H1 (cell line): ENCODE measurements around the gene LCE5A. TPM values are rescaled to one million over a fixed set of nuclear protein-coding genes. Genes with fewer than 3 reads are reported as not detected.
"Not testable (repeated sequence)": the region's sequence is repeated elsewhere in the genome, so short reads cannot be mapped to it uniquely, and the experiment has no call there.

ENCODE experiments used
- CTCF ChIA-PET: fragments of 300-600 bp; sonication (Branson Sonifier 250); formaldehyde crosslinking; loops from one replicate; lab custom pipeline; 2021; ENCODE audit not compliant: partially characterized antibody; lab: Charles Lee
- POLR2A ChIA-PET: fragments of 300-600 bp; sonication (Branson Sonifier 250); formaldehyde crosslinking; loops from one replicate; lab custom pipeline; 2021; ENCODE audit warnings: inconsistent platforms; ENCODE audit not compliant: partially characterized antibody; lab: Charles Lee
- DNase-seq, 2 experiments: peaks; one replicate each; pipeline versions ENCODE4 v3.0.0 to v3.0.0-alpha.2; 2010 to 2022; ENCODE audit warnings: low spot score in 2 of 2, low read depth in 1 of 2, mixed read lengths in 1 of 2
- FAIRE-seq: peaks from 2 replicates; lab custom pipeline; 2011; peaks lifted over from hg19 to GRCh38; lab: Jason Lieb, UNC
- H2AFZ ChIP-seq: 2 replicates; pipeline ENCODE4 v1.8.1; 2012; ENCODE audit warnings: low read length, inconsistent platforms
- H2AK5ac ChIP-seq: 2 replicates; pipeline ENCODE4 v1.6.1; 2013; ENCODE audit warnings: low read depth, low read length
- H2BK120ac ChIP-seq: replicated peaks from 2 replicates; pipeline ENCODE3; 2013; ENCODE audit warnings: low read depth, low read length, inconsistent platforms
- H2BK12ac ChIP-seq: 2 replicates; pipeline ENCODE4 v1.6.1; 2013; ENCODE audit warnings: low read depth, low read length
- H2BK15ac ChIP-seq: 2 replicates; pipeline ENCODE4 v1.6.1; 2013; ENCODE audit warnings: low read length
- H2BK20ac ChIP-seq: 2 replicates; pipeline ENCODE4 v1.6.1; 2013; ENCODE audit warnings: low read length
- H2BK5ac ChIP-seq: 2 replicates; pipeline ENCODE4 v1.6.1; 2013; ENCODE audit warnings: low read depth, low read length
- H3K14ac ChIP-seq: 2 replicates; pipeline ENCODE4 v1.6.1; 2013; ENCODE audit warnings: inconsistent platforms; ENCODE audit not compliant: insufficient read length
- H3K18ac ChIP-seq: 2 replicates; pipeline ENCODE4 v1.6.1; 2013; ENCODE audit warnings: low read length; ENCODE audit errors: extremely low read depth
- H3K23ac ChIP-seq: 2 replicates; pipeline ENCODE4 v1.6.1; 2013; ENCODE audit warnings: inconsistent platforms; ENCODE audit not compliant: insufficient read length
- H3K23me2 ChIP-seq: 2 replicates; pipeline ENCODE4 v1.6.1; 2013; ENCODE audit warnings: low read depth, low read length
- H3K27ac ChIP-seq: 2 replicates; pipeline ENCODE4 v1.6.1; 2011; ENCODE audit warnings: low read depth, low read length, inconsistent platforms
- H3K27me3 ChIP-seq, 4 experiments: replicated peaks in 1 of 4; 1 replicate in 1 of 4; 2 replicates in 3 of 4; pipeline versions ENCODE4 v1.6.1 to v1.8.1; 2011 to 2013; ENCODE audit warnings: low read length in 3 of 4, mild to moderate bottlenecking in 3 of 4, inconsistent platforms in 2 of 4, mixed read lengths in 2 of 4, moderate library complexity in 1 of 4; ENCODE audit not compliant: control insufficient read depth in 3 of 4, insufficient read depth in 3 of 4; ENCODE audit errors: extremely low read depth in 1 of 4
- H3K36me3 ChIP-seq, 4 experiments: 2 replicates each; pipeline versions ENCODE4 v1.6.1 to v1.8.1; 2011 to 2013; ENCODE audit warnings: mild to moderate bottlenecking in 4 of 4, low read length in 3 of 4, moderate library complexity in 2 of 4, control low read depth in 1 of 4, inconsistent platforms in 1 of 4; ENCODE audit not compliant: insufficient read depth in 4 of 4, control insufficient read depth in 2 of 4
- H3K4ac ChIP-seq: replicated peaks from 2 replicates; pipeline ENCODE3; 2013; ENCODE audit warnings: low read length, low read depth, mixed read lengths, inconsistent platforms; ENCODE audit not compliant: insufficient read length
- H3K4me1 ChIP-seq, 4 experiments: replicated peaks in 1 of 4; 1 replicate in 1 of 4; 2 replicates in 3 of 4; pipeline versions ENCODE4 v1.6.1 to v1.8.1; 2011 to 2013; ENCODE audit warnings: low read length in 3 of 4, inconsistent platforms in 2 of 4, mixed read lengths in 1 of 4; ENCODE audit not compliant: insufficient read depth in 4 of 4, control insufficient read depth in 3 of 4
- H3K4me2 ChIP-seq, 2 experiments: 2 replicates each; pipeline versions ENCODE4 v1.6.1 to v1.8.1; 2011 to 2013; ENCODE audit warnings: low read depth in 2 of 2, low read length in 2 of 2, control low read depth in 1 of 2, inconsistent platforms in 1 of 2, mild to moderate bottlenecking in 1 of 2; ENCODE audit not compliant: insufficient read depth in 1 of 2
- H3K4me3 ChIP-seq, 4 experiments: fragments of 200-600, 300-600 bp in 1 of 4; sonication (generic), shearing (Covaris generic), sonication (Bioruptor Twin) in 1 of 4; 2 replicates each; pipeline versions ENCODE4 v1.5.1 to v1.8.1; 2011 to 2016; ENCODE audit warnings: low read length in 4 of 4, low read depth in 3 of 4, control low read depth in 2 of 4, inconsistent platforms in 2 of 4, mild to moderate bottlenecking in 2 of 4, mixed read lengths in 1 of 4, moderate library complexity in 1 of 4; ENCODE audit not compliant: insufficient read depth in 2 of 4; ENCODE audit errors: extremely low read depth in 1 of 4
- H3K56ac ChIP-seq: replicated peaks from 2 replicates; pipeline ENCODE3; 2013; ENCODE audit warnings: low read depth, mild to moderate bottlenecking, mixed read lengths, low read length, inconsistent platforms; ENCODE audit not compliant: insufficient read length
- H3K79me1 ChIP-seq: 2 replicates; pipeline ENCODE4 v1.6.1; 2013; ENCODE audit warnings: low read depth, low read length, control low read depth
- H3K79me2 ChIP-seq, 2 experiments: 2 replicates each; pipeline versions ENCODE4 v1.6.1 to v1.8.1; 2012 to 2013; ENCODE audit warnings: low read length in 2 of 2, mild to moderate bottlenecking in 2 of 2, inconsistent platforms in 1 of 2; ENCODE audit not compliant: insufficient read depth in 2 of 2, control insufficient read depth in 1 of 2
- H3K9ac ChIP-seq, 4 experiments: replicated peaks in 1 of 4; 1 replicate in 1 of 4; 2 replicates in 3 of 4; pipeline versions ENCODE4 v1.6.1 to v1.8.1; 2011 to 2013; ENCODE audit warnings: low read depth in 3 of 4, low read length in 3 of 4, control low read depth in 2 of 4, mild to moderate bottlenecking in 2 of 4, moderate library complexity in 2 of 4, inconsistent platforms in 1 of 4; ENCODE audit errors: extremely low read depth in 1 of 4
- H3K9me3 ChIP-seq, 2 experiments: 2 replicates each; pipeline versions ENCODE4 v1.6.1 to v1.8.1; 2012 to 2013; ENCODE audit warnings: mild to moderate bottlenecking in 2 of 2, moderate library complexity in 2 of 2, control low read depth in 1 of 2, inconsistent platforms in 1 of 2, low read depth in 1 of 2, low read length in 1 of 2, mixed read lengths in 1 of 2; ENCODE audit not compliant: insufficient read depth in 2 of 2
- H4K20me1 ChIP-seq, 2 experiments: replicated peaks in 1 of 2; 2 replicates each; pipeline versions ENCODE3 to v1.8.1; 2011 to 2013; ENCODE audit warnings: inconsistent platforms in 2 of 2, low read length in 2 of 2, mild to moderate bottlenecking in 1 of 2; ENCODE audit not compliant: insufficient read depth in 2 of 2, control insufficient read depth in 1 of 2
- H4K5ac ChIP-seq: 2 replicates; pipeline ENCODE4 v1.6.1; 2013; ENCODE audit warnings: low read length, low read depth, mixed read lengths, inconsistent platforms; ENCODE audit not compliant: insufficient read length
- H4K8ac ChIP-seq: 2 replicates; pipeline ENCODE4 v1.8.0; 2013; ENCODE audit warnings: mild to moderate bottlenecking, moderate library complexity, low read length, inconsistent platforms; ENCODE audit not compliant: insufficient read depth; ENCODE audit errors: extremely low read depth
- H4K91ac ChIP-seq: replicated peaks from 2 replicates; pipeline ENCODE3; 2013; ENCODE audit warnings: low read length, mixed read lengths, inconsistent platforms; ENCODE audit not compliant: insufficient read length
- WGBS, 2 experiments: shearing (Covaris generic) in 1 of 2; methylation state at CpG; one replicate each; pipeline versions ENCODE4 v1.1.6 to v1.1.7; 2013 to 2015; ENCODE audit warnings: low lambda C conversion rate in 2 of 2, mixed read lengths in 2 of 2, inconsistent platforms in 1 of 2, low coverage in 1 of 2, missing lambda C conversion rate in 1 of 2; ENCODE audit not compliant: insufficient replicate concordance in 2 of 2, insufficient coverage in 1 of 2, insufficient read length in 1 of 2; ENCODE audit errors: extremely low coverage in 1 of 2, missing lambda C conversion rate in 1 of 2; 5-methylcytosine and 5-hydroxymethylcytosine counted together
- polyA plus RNA-seq, 7 experiments: library from polyadenylated mRNA; depleted of rRNA in 3 of 7; stranded (reverse) in 5 of 7; unstranded in 2 of 7; fragments of >200 nt in 5 of 7; fragments of 200-250 nt in 2 of 7; gene quantifications; 1 replicate in 5 of 7; 2 replicates in 1 of 7; 4 replicates in 1 of 7; pipeline versions ENCODE4 v1.2.1 to v1.2.3, GENCODE V29; 2011 to 2013; ENCODE audit warnings: missing spikeins in 2 of 7, mixed read lengths in 2 of 7
- total RNA-seq: library from RNA; stranded (reverse); fragmentation: NEBNext Ultra II Directional; extraction: Animal tissue kit (Norgen Biotek cat#: 25700); gene quantifications from 2 replicates; pipeline ENCODE4 v1.2.1, GENCODE V29; 2021

LCE5A gene
- total and polyA plus RNA-seq, 2 of the 8 experiments (the other 6 are each of a cell fraction or from before 2014, with no cell fraction given): not detected

DNA sequence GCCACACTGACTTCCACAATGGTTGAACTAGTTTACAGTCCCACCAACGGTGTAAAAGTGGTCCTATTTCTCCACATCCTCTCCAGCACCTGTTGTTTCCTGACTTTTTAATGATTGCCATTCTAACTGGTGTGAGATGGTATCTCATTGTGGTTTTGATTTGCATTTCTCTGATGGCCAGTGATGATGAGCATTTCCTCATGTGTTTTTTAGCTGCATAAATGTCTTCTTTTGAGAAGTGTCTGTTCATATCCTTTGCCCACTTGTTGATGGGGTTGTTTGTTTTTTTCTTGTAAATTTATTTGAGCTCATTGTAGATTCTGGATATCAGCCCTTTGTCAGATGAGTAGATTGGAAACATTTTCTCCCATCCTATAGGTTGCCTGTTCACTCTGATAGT lies 37.8 kb downstream of the LCE5A start:
- H2BK5ac ChIP-seq, H3K14ac ChIP-seq, H4K5ac ChIP-seq, H2AK5ac ChIP-seq, H4K91ac ChIP-seq, H2BK12ac ChIP-seq, H3K27me3 ChIP-seq, H3K79me2 ChIP-seq, H3K18ac ChIP-seq, H3K23ac ChIP-seq, H2BK120ac ChIP-seq, POLR2A ChIA-PET, H3K4me3 ChIP-seq, FAIRE-seq, H2BK15ac ChIP-seq, H3K4me1 ChIP-seq, H3K9ac ChIP-seq, DNase-seq, CTCF ChIA-PET, H3K79me1 ChIP-seq, H2AFZ ChIP-seq, H3K4ac ChIP-seq, H3K4me2 ChIP-seq, H4K20me1 ChIP-seq, H3K36me3 ChIP-seq, H3K27ac ChIP-seq, H2BK20ac ChIP-seq, H4K8ac ChIP-seq, H3K56ac ChIP-seq, H3K23me2 ChIP-seq: not testable (repeated sequence)
- H3K9me3 ChIP-seq: peaks cover 31 to 38% of the 10 kb centered on the region in 2 experiments
- WGBS, 2 experiments: no CpG with 5 or more reads among the region's 1 CpG

Other genes starting within 250 kb of the LCE5A start
- gene FLG, start 185.6 kb upstream of the LCE5A start, total RNA-seq: not detected in 2 replicates
- gene FLG, start 185.6 kb upstream of the LCE5A start, polyA plus RNA-seq (2011; rRNA removed): not detected in 2 replicates
- gene FLG2, start 150.8 kb upstream of the LCE5A start, total RNA-seq: not detected in 2 replicates
- gene FLG2, start 150.8 kb upstream of the LCE5A start, polyA plus RNA-seq (2011; rRNA removed): not detected in 2 replicates
- not detected in 2 replicates for gene CRNN, start 96.5 kb upstream of the LCE5A start, total RNA-seq
- not detected in 2 replicates for gene CRNN, start 96.5 kb upstream of the LCE5A start, polyA plus RNA-seq (2011; rRNA removed)
- gene CRCT1, start 3.7 kb downstream of the LCE5A start, total RNA-seq: not detected in 2 replicates
- not detected in 2 replicates for gene CRCT1, start 3.7 kb downstream of the LCE5A start, polyA plus RNA-seq (2011; rRNA removed)
- gene LCE3E, start 56.0 kb downstream of the LCE5A start, total RNA-seq: not detected in 2 replicates
- gene LCE3E, start 56.0 kb downstream of the LCE5A start, polyA plus RNA-seq (2011; rRNA removed): not detected in 2 replicates
- gene LCE3D, start 69.7 kb downstream of the LCE5A start, total RNA-seq: not detected in 2 replicates
- not detected in 2 replicates for gene LCE3D, start 69.7 kb downstream of the LCE5A start, polyA plus RNA-seq (2011; rRNA removed)
- not detected in 2 replicates for gene LCE3C, start 89.4 kb downstream of the LCE5A start, total RNA-seq
- gene LCE3C, start 89.4 kb downstream of the LCE5A start, polyA plus RNA-seq (2011; rRNA removed): not detected in 2 replicates
- not detected in 2 replicates for gene LCE3B, start 103.0 kb downstream of the LCE5A start, total RNA-seq
- gene LCE3B, start 103.0 kb downstream of the LCE5A start, polyA plus RNA-seq (2011; rRNA removed): not detected in 2 replicates
- gene LCE3A, start 112.3 kb downstream of the LCE5A start, total RNA-seq: not detected in 2 replicates
- gene LCE3A, start 112.3 kb downstream of the LCE5A start, polyA plus RNA-seq (2011; rRNA removed): not detected in 2 replicates
- gene LCE2D, start 152.6 kb downstream of the LCE5A start, total RNA-seq: not detected in 2 replicates
- gene LCE2D, start 152.6 kb downstream of the LCE5A start, polyA plus RNA-seq (2011; rRNA removed): not detected in 2 replicates
- gene LCE2C, start 164.5 kb downstream of the LCE5A start, total RNA-seq: not detected in 2 replicates
- gene LCE2C, start 164.5 kb downstream of the LCE5A start, polyA plus RNA-seq (2011; rRNA removed): not detected in 2 replicates
- gene LCE2B, start 175.3 kb downstream of the LCE5A start, total RNA-seq: not detected in 2 replicates
- gene LCE2B, start 175.3 kb downstream of the LCE5A start, polyA plus RNA-seq (2011; rRNA removed): not detected in 2 replicates
- not detected in 2 replicates for gene LCE2A, start 187.5 kb downstream of the LCE5A start, total RNA-seq
- gene LCE2A, start 187.5 kb downstream of the LCE5A start, polyA plus RNA-seq (2011; rRNA removed): not detected in 2 replicates
- gene LCE4A, start 197.4 kb downstream of the LCE5A start, total RNA-seq: not detected in 2 replicates
- gene LCE4A, start 197.4 kb downstream of the LCE5A start, polyA plus RNA-seq (2011; rRNA removed): not detected in 2 replicates
- not detected in 2 replicates for gene KPRP, start 247.2 kb downstream of the LCE5A start, total RNA-seq
- gene KPRP, start 247.2 kb downstream of the LCE5A start, polyA plus RNA-seq (2011; rRNA removed): not detected in 2 replicates